IPS-NIHi7 (cell line): ENCODE measurements around the gene DHRS7C.
"Not testable (repeated sequence)": the region's sequence is repeated elsewhere in the genome, so short reads cannot be mapped to it uniquely, and the experiment has no call there.

Source experiments
- DNase-seq: peaks from one replicate; pipeline ENCODE4 v3.0.0; 2012; ENCODE audit warnings: mixed read lengths; ENCODE audit errors: extremely low spot score

DHRS7C gene

DNA sequence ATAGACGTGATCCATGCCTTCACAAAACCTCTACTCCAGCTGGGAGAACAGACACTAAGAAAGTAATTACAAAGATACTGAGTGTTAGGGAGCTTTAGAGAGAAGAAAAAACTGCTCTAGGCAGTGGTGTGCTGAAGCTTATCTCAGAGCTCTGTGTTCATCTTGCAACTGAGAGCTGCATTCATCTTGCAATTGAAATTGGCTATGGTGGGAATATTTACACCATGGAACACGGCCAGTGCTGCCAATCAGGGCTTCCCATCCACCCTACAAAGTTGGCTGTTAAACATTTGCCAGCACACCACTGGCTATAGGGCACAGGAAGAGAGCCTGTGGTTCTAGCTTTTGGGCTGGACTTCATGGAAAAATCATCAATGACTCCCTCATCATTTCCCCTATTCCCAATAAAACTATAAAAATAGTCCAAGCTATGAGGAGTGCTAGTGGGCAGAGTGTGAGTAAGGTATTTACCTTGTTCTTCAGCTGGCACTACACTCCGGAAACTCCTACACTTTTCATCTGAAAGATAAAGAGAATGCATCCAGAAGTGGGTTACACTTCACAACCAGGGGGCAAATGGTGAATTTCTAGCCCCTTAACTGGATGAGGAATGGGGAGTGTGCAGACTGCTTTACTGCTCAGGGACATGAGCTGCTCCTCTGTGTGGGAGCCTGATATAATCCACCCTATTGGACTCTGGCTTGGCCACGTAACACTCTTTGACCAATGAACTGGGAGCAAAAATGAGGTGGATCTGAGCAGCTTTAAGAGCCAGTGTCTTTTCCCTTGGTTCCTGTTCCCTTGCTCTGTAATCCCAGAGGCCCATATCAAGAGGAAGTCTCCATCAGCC lies 18.9 kb upstream of the DHRS7C start:
- no peak for DNase-seq

DNA sequence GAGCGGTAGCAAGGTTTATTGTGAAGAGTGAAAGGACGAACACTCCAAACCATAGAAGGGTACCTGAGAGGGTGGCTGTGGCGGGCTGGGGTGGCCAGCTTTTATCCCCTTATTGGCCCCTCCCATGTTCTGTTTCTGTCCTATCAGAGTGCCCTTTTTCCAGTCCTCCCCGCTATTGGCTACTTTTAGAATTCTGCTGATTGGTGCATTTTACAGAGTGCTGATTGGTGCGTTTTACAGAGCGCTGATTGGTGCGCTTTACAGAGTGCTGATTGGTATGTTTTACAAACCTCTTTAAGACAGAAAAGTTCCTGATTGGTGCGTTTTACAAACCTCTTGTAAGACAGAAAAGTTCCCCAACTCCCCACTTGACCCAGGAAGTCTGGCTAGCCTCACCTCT lies 18.0 kb upstream of the DHRS7C start:
- no peak for DNase-seq

- DNase-seq, result no peak
Observed at GRCh38 chr17:9806699-9807098, 15.3 kb upstream of the DHRS7C start.

- no peak for DNase-seq
Observed at GRCh38 chr17:9805769-9806168, 14.4 kb upstream of the DHRS7C start.

- no peak for DNase-seq
Observed at GRCh38 chr17:9802697-9803096, 11.3 kb upstream of the DHRS7C start.

DNA sequence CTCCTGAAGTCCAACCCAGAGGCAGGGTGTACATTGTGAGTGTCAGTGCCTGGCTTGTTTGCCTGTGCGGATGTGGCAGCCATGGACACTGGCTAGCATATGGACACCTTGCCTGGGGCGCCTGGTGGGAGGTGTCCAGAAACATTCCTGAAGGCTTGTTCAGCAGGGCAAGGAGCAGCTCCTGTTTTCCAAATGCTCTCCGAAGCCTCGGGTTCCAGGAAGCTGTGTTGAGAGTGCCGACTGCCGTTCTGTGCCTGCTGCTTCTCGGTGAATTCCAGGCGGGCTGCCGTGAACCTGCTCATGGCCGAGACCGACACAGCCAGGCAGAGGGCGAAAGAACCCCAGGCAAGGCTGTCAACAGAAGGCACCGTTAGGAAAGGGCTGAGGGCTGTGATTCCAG lies 10.9 kb upstream of the DHRS7C start:
- peak; percentile 38 for DNase-seq

DNA sequence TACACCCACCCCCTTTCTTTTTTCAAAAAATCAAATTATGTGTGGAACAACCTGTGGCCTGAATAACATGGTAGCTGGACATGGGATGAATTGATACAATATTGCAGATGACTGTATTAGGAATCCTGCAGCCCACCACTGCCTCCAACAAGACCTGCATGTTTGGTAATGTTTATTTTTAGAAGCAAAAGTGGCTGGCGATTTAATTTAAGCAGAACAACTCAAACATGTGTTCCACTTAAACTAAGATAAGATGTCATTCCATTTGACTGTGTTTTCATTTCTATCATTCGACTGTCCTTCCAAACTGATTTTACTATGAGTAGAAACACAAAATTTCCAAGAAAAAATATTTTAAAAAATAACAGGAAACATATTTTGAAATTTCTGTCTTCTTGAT lies 10.1 kb upstream of the DHRS7C start:
- DNase-seq, result no peak

GRCh38 chr17:9798724-9799123 lies 7.3 kb upstream of the DHRS7C start:
- DNase-seq, result no peak

- DNase-seq, result no peak
Observed at GRCh38 chr17:9798008-9798407, 6.6 kb upstream of the DHRS7C start.

DNA sequence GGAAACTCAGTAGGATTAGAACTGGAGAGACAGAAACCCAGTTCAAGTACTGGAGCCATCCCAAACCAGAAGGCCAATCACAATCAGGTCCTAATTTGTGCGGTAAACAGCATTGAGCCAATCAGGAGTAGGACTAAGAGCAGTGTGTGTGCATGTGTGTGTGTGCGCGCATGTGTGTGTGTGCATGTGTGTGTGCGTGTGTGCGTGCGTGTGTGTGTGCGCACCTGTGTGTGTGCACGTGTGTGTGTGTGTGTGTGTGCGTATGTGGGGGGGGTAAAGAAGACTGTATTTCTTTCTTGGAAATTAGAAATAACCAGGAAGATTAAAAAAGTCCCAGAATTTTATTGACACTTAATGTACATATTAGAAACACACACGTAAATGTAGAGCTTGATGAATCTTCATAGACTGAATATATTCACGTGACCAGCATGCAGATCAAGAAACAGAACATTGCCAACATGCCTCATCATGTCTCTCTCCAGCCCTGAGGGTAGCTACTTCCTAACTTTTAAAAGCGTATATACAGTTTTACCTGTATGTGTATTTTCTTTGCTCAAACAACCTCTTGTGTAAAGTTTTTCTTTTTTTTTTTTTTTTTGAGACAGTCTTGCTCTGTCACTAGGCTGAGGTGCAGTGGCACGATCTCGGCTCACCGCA lies 919 bp upstream of the DHRS7C start:
- DNase-seq, result no peak

DNA sequence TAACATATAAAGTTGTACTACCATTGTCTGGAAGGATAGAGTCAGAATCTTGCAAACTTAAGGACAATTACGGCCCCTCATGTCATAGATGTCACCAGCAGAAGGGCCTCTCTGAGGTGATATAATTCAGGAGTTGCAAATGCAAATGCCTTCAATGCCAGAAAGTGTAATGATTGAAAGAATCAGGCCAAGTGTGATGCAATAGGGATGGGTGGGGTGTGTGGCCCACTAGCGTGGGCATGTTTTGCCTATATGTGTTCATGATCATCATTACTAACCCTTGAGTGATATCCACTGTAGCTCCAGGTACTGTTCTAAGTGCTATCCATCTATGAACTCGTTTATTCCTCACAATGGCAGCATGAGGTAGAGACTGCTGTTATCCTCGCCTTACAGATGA lies 1.1 kb downstream of the DHRS7C start:
- no peak for DNase-seq

DNA sequence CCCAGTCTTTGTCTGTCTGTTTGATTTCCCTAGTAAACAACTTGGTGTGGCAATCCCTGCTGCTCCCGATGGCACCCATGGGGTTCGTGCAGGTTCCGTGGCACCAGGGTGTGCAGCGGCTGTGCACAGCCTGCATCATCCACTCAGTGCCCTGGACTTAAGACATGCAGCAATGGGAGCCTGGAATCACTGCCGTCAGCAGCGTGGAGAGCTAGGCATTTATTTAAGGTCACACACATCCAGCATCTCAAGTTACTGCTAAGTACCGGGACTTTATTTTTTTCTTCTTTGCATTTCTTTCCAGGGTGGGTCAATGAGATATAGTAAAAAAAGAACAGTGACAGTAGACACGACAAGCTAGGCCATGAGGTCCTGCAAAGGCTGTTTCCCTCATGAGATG lies 2.8 kb downstream of the DHRS7C start:
- DNase-seq, result no peak

GRCh38 chr17:9784544-9784943 lies 6.8 kb downstream of the DHRS7C start:
- no peak for DNase-seq

- not testable (repeated sequence) for DNase-seq
Observed at GRCh38 chr17:9783465-9783864, 7.9 kb downstream of the DHRS7C start.

GRCh38 chr17:9783050-9783449 lies 8.3 kb downstream of the DHRS7C start:
- no peak for DNase-seq

DNA sequence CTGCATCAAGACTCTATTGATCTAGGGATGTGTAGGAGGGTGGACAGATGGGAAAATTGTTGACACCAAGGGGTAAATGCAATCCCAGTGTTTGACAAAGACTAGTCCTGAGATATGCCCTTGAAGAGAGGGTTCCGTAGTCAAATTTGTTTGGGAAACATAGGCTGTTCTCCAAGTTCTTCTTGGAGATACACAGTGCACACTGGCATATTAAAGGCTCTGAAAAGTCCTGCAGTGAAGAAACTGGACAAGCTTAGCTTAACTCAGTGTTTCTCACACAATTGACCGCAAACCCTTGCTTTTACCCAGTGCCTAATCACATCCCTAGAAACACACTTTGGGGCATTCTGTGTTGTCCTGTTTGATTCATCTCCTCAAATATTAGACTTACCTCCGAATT lies 10.8 kb downstream of the DHRS7C start:
- DNase-seq, result no peak

- DNase-seq, result no peak
Observed at GRCh38 chr17:9776911-9777310, 14.5 kb downstream of the DHRS7C start.

- DNase-seq, result no peak
Observed at GRCh38 chr17:9772658-9773057, 18.7 kb downstream of the DHRS7C start.

GRCh38 chr17:9771465-9771864 lies 19.9 kb downstream of the DHRS7C start:
- no peak for DNase-seq

DNA sequence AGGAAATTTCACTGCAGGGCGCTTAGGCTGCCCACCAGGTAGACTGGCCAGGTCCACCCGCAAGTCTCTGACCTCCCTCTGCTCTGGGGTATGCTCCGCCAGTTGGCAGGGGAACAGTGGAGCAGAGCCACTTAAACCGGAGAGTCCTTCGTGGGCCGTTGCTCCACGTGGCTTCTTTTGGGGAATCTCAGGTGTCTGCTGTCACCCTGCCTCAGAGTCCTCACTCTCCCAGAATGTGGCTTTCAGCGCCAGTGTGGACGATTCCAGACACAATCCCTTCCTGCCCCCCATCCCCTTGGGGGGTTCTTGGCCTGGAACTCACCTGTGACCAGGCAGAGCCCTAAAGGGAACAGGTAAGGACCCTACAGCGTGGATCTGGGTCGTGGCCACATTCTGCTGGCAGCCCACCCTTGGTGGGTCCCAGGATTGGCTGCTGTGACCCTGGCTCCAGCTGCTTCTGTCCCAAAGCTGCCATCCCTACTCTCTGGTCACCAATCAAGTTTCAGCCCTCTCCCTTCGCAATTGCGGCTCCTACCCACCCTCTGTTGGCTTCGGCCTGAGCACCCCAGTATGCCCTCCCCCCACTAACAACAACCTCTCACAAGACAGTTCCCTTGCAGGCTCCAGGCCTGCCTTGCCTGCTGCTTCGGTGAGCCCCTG lies 22.2 kb downstream of the DHRS7C start:
- no peak for DNase-seq

DNA sequence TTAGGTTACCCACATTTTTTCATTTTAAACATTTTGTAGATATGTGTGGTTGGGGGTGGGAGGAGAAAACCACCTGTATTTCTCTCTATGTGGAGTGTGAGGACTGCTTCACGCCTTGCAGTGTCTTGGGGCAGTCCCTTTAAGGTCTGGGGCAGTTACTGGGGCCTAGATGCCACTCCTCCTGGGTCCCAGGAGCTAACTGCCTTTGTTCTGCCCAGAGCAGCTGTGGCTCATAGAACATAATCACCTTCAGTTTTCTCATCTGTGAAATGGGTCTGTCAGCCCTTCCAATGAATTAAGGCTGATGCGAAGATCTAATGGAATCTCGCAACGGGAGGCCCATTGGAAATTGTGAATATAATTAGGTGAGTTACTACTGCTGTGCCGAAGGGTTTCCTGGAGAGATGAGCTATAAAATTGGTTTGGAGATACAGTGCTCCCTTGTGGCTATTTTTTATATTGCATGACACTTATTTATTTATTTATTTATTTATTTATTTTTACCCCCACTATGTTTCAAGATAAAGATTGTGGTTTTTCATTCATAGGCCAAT lies 22.9 kb downstream of the DHRS7C start:
- peak; percentile 48 for DNase-seq

DNA sequence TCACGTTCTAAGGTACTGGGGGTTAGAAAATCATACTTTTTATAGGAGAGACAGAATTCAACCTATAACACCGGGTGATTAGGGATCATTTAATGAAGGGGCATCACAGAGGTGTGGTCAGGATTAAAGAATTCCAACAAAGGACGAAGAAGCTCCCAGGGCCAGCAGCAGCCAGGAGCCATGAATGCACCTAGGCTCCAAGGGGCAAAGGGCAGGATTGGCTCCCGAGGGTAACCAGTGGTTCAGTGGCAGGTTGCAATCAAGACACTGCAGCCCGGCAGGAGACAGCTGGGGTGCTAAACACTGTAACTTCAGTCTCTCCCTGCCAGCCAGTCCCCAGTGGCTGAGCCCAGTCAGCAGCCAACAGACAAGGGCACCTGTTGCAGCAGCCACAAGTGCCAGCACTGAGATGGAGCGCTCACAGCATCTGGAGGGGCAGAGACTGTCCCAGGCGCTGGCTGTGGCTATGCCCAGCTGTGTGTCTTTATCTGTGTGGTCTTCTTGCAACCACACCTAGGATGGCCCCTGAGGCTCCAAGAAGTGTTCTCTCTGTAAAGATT lies 23.9 kb downstream of the DHRS7C start:
- DNase-seq, result no peak
